Panc1 (cell line): ENCODE measurements around the gene TMEM127. TPM values are rescaled to one million over a fixed set of nuclear protein-coding genes. Genes with fewer than 3 reads are reported as not detected.

Experiments used
- ATAC-seq: fragments of 200-7000 bp; cut with Tn5 transposase; 2 replicates; pipeline ENCODE4 v1.9.1; 2020; ENCODE audit warnings: mild to moderate bottlenecking, moderate library complexity
- BruUV-seq: library from RNA; stranded (reverse); fragments of 400-500 nt; replicated peaks from 2 replicates; lab custom pipeline; 2021; lab: Mats Ljungman, UMichigan
- CTCF ChIA-PET: fragments of 300-600 bp; sonication (Branson Sonifier 250); formaldehyde crosslinking; loops from one replicate; lab custom pipeline; 2022; ENCODE audit warnings: antibody characterized with exemption; lab: Charles Lee
- POLR2A ChIA-PET: fragments of 300-600 bp; sonication (Branson Sonifier 250); formaldehyde crosslinking; loops from one replicate; lab custom pipeline; 2022; ENCODE audit warnings: antibody characterized with exemption; lab: Charles Lee
- DNase-seq: peaks from one replicate; pipeline ENCODE4 v3.0.0-alpha.2; 2010; ENCODE audit warnings: low read depth, low spot score
- H3K27ac ChIP-seq: 2 replicates; pipeline ENCODE4 v1.5.1; 2011; ENCODE audit warnings: mild to moderate bottlenecking, low read length, inconsistent platforms
- H3K27me3 ChIP-seq: fragments of 200-500 bp; sonication (Bioruptor generic); 2 replicates; pipeline ENCODE4 v1.6.0; 2014; ENCODE audit warnings: low read length, inconsistent platforms; ENCODE audit not compliant: control insufficient read depth, insufficient read depth
- H3K36me3 ChIP-seq: fragments of 200-500 bp; sonication (Bioruptor generic); 2 replicates; pipeline ENCODE4 v1.5.1; 2014; ENCODE audit warnings: inconsistent platforms, mild to moderate bottlenecking, low read length, moderate library complexity; ENCODE audit not compliant: control insufficient read depth, insufficient read depth
- H3K4me1 ChIP-seq: 2 replicates; pipeline ENCODE4 v1.5.1; 2011; ENCODE audit warnings: inconsistent platforms, mild to moderate bottlenecking, low read length, moderate library complexity; ENCODE audit not compliant: control insufficient read depth, insufficient read depth
- H3K4me3 ChIP-seq, 2 experiments: 2 replicates each; pipeline ENCODE4 v1.5.1; 2011 to 2012; ENCODE audit warnings: low read depth in 2 of 2, low read length in 2 of 2, mild to moderate bottlenecking in 2 of 2, inconsistent platforms in 1 of 2, moderate library complexity in 1 of 2
- H3K9me3 ChIP-seq: fragments of 200-500 bp; sonication (Bioruptor generic); 2 replicates; pipeline ENCODE4 v1.5.1; 2014; ENCODE audit warnings: low read depth, mild to moderate bottlenecking, inconsistent platforms, low read length, moderate library complexity; ENCODE audit not compliant: control insufficient read depth, insufficient read depth
- POLR2AphosphoS5 ChIP-seq: IDR thresholded peaks from 2 replicates; pipeline ENCODE4 v1.6.1; 2012; ENCODE audit warnings: mild to moderate bottlenecking, low read depth, low read length, moderate library complexity
- SIN3A ChIP-seq: IDR thresholded peaks from 2 replicates; pipeline ENCODE4 v1.6.1; 2012; ENCODE audit warnings: low read depth, mild to moderate bottlenecking, low read length, moderate library complexity, borderline replicate concordance; ENCODE audit not compliant: insufficient read depth
- TCF7L2 ChIP-seq: IDR thresholded peaks from 2 replicates; pipeline ENCODE4 v1.6.1; 2011; ENCODE audit warnings: mild to moderate bottlenecking, low read depth, low read length, inconsistent platforms
- in situ Hi-C: cut with HindIII; loops from 2 replicates; pipeline ENCODE4 v1.10.0; 2016; ENCODE audit warnings: low sequenced_read_pairs, low pct_unique_long_range_greater_than_20kb
- intact Hi-C: fragments of 100-400 bp; cut with micrococcal nuclease; formaldehyde crosslinking; loops from one replicate; pipeline ENCODE4 v1.10.0; 2022; ENCODE audit not compliant: unreplicated experiment
- total RNA-seq: library from RNA; stranded (reverse); gene quantifications from one replicate; pipeline ENCODE4 v1.2.1, GENCODE V29; 2021; ENCODE audit not compliant: unreplicated experiment
- TF ChIP-seq, protein P1 (sequence below): fragments of 450-650 bp; IDR thresholded peaks from 2 replicates; pipeline ENCODE4 v1.5.1; 2017; ENCODE audit warnings: mild to moderate bottlenecking
- TF ChIP-seq, protein P2 (sequence below), 2 experiments: IDR thresholded peaks; 2 replicates each; pipeline ENCODE4 v1.6.1; 2011 to 2012; ENCODE audit warnings: low read depth in 2 of 2, control low read depth in 1 of 2, low read length in 1 of 2, mild to moderate bottlenecking in 1 of 2, moderate library complexity in 1 of 2; ENCODE audit not compliant: insufficient read depth in 1 of 2

Gene TMEM127
- total RNA-seq, 1 experiment from 2014 or later: 63.1 TPM

- no TSS peak for BruUV-seq
- CTCF ChIA-PET: no interaction called here
Observed at GRCh38 chr2:96247896-96248295, 17.9 kb downstream of the TMEM127 start.

DNA sequence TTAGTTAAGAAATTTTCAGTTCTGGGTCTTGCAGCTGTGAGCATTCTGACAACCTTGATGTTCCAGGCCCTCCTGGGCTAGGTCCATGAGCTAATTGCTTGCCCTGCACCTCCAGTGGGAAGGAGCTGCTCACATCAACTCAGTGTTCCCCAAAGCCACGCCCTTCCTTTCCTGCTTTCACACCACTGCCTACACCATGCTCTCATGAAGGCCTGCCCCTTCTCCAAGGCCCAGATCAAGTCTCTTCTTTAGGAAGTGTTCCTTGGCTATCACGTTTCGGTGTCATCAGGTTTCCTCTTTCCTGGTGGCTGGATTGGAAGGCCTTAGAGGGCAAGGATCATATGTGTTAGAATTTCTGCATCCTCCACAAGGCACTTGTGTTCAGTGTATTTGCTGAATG is 18.8 kb downstream of the TMEM127 start:
- in situ Hi-C loops: no loop called here
- no TSS peak for BruUV-seq
- ChIA-PET CTCF (no interaction called here), POLR2A (no interaction called here)
- intact Hi-C loops: no loop called here
- Histone ChIP-seq H3K27me3 (no peaks in the 10 kb centered on the region), H3K4me1 (no peaks in the 10 kb centered on the region), H3K27ac (no peak overlapping the region), H3K36me3 (no peaks in the 10 kb centered on the region; the same call in 1 of the 2 replicates), H3K4me3 (no peak overlapping the region), H3K9me3 (no peaks in the 10 kb centered on the region)
- ATAC-seq (no peak), DNase-seq (no peak)
- TF ChIP-seq TCF7L2 (no peak), SIN3A (no peak), POLR2AphosphoS5 (no peak)
- TF ChIP-seq, protein P1, sequence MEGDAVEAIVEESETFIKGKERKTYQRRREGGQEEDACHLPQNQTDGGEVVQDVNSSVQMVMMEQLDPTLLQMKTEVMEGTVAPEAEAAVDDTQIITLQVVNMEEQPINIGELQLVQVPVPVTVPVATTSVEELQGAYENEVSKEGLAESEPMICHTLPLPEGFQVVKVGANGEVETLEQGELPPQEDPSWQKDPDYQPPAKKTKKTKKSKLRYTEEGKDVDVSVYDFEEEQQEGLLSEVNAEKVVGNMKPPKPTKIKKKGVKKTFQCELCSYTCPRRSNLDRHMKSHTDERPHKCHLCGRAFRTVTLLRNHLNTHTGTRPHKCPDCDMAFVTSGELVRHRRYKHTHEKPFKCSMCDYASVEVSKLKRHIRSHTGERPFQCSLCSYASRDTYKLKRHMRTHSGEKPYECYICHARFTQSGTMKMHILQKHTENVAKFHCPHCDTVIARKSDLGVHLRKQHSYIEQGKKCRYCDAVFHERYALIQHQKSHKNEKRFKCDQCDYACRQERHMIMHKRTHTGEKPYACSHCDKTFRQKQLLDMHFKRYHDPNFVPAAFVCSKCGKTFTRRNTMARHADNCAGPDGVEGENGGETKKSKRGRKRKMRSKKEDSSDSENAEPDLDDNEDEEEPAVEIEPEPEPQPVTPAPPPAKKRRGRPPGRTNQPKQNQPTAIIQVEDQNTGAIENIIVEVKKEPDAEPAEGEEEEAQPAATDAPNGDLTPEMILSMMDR: no peak
- TF ChIP-seq, protein P2, sequence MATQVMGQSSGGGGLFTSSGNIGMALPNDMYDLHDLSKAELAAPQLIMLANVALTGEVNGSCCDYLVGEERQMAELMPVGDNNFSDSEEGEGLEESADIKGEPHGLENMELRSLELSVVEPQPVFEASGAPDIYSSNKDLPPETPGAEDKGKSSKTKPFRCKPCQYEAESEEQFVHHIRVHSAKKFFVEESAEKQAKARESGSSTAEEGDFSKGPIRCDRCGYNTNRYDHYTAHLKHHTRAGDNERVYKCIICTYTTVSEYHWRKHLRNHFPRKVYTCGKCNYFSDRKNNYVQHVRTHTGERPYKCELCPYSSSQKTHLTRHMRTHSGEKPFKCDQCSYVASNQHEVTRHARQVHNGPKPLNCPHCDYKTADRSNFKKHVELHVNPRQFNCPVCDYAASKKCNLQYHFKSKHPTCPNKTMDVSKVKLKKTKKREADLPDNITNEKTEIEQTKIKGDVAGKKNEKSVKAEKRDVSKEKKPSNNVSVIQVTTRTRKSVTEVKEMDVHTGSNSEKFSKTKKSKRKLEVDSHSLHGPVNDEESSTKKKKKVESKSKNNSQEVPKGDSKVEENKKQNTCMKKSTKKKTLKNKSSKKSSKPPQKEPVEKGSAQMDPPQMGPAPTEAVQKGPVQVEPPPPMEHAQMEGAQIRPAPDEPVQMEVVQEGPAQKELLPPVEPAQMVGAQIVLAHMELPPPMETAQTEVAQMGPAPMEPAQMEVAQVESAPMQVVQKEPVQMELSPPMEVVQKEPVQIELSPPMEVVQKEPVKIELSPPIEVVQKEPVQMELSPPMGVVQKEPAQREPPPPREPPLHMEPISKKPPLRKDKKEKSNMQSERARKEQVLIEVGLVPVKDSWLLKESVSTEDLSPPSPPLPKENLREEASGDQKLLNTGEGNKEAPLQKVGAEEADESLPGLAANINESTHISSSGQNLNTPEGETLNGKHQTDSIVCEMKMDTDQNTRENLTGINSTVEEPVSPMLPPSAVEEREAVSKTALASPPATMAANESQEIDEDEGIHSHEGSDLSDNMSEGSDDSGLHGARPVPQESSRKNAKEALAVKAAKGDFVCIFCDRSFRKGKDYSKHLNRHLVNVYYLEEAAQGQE (IDR thresholded peaks at IDR 0.05; ENCODE audit: insufficient read depth in 1 of 2, low read depth in 2 of 2, low read length in 1 of 2): no peak

More at GRCh38 chr2:96247896-96248295, 17.9 kb downstream of the TMEM127 start:
- Histone ChIP-seq H3K4me1 (no peaks in the 10 kb centered on the region), H3K36me3 (no peaks in the 10 kb centered on the region; the same call in 1 of the 2 replicates), H3K27me3 (no peaks in the 10 kb centered on the region), H3K9me3 (no peaks in the 10 kb centered on the region), H3K4me3 (no peak overlapping the region), H3K27ac (no peak overlapping the region)
- TF ChIP-seq SIN3A (no peak), POLR2AphosphoS5 (no peak), TCF7L2 (no peak)
- TF ChIP-seq, protein P1: no peak
- TF ChIP-seq, protein P2 (IDR thresholded peaks at IDR 0.05; ENCODE audit: insufficient read depth in 1 of 2, low read depth in 2 of 2, low read length in 1 of 2): no peak
- POLR2A ChIA-PET: no interaction called here
- DNase-seq (no peak), ATAC-seq (no peak)
- intact Hi-C loops: no loop called here
- in situ Hi-C loops: no loop called here
